HG02943 (cell line): ENCODE data around the gene FGF12.

ENCODE experiments used
- ATAC-seq: cut with Tn5 transposase; IDR thresholded peaks from one replicate; pipeline ENCODE4 v1.9.1; 2021; ENCODE audit warnings: mild to moderate bottlenecking, low read depth, moderate library complexity; ENCODE audit not compliant: unreplicated experiment

FGF12 gene

DNA sequence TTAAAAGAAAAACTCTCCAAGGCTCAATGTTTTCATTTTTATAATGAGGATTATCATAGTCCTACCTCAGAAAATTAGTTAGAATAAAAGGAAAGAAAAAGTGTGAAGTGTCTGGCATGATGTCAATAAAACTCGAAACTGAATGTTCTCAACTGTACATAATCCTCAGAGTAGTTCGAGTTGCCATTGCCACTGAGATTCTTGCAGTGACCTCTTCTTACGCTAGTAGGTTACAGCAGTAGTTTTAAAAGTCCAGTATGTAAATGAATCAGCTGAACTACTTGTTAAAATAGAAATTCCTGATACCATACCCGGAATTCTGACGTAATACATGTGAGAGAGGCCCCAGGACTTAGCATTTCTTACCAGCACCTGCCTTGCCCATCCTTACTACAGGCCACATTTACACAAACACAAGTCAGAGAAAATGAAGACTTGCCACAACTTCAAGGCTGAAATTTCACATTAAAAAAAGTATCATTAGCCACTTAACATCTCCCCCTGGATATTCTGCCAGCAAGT lies 502.6 kb downstream of the FGF12 start:
- ATAC-seq: no peak

DNA sequence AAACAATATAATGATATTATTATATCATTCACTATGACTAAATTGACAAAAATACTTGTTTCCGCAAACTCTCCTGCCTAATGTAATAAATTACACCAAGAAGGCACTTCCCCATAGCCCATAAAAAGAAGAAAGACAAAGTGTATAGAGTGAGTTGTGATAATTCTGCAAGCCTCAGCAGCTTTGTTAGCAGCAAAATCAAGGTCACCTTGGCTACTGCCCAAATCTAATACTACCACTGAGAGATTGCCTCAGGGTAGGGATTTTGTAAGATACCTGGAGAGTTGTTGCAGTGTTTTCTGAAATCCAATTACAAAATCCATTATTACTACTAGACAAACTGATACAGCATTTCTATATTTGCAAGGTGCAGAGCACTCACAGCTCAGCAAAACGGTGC lies 503.5 kb downstream of the FGF12 start:
- no peak for ATAC-seq

GRCh38 chr3:192220915-192221314 lies 506.4 kb downstream of the FGF12 start:
- no peak for ATAC-seq

- no peak for ATAC-seq
Measured at GRCh38 chr3:192219926-192220325, 507.4 kb downstream of the FGF12 start.

- ATAC-seq: no peak
Measured at GRCh38 chr3:192216067-192216466, 511.3 kb downstream of the FGF12 start.

GRCh38 chr3:192212979-192213378 lies 514.4 kb downstream of the FGF12 start:
- ATAC-seq: no peak

- ATAC-seq: no peak
Measured at GRCh38 chr3:192212335-192212734, 515.0 kb downstream of the FGF12 start.

GRCh38 chr3:192207651-192208050 lies 519.7 kb downstream of the FGF12 start:
- no peak for ATAC-seq

GRCh38 chr3:192207239-192207638 lies 520.1 kb downstream of the FGF12 start:
- no peak for ATAC-seq

DNA sequence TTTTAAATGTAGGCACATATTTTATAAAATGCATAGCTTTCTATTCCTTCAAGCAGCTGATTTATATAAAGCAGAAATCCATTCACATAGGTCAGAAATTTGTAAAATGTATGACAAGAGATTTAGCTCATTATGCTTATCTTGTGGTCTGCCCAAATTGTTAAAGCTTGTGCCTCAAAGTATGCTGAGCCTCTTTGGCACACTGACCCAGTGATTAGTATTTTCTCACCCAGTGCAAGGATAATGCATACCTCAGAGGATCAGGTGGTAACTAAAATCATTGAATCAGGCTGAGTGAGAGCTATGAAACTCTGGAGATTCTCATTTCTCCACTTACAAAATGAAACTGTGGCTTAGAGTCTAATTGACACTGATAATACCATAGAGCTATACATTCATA lies 533.3 kb downstream of the FGF12 start:
- no peak for ATAC-seq

DNA sequence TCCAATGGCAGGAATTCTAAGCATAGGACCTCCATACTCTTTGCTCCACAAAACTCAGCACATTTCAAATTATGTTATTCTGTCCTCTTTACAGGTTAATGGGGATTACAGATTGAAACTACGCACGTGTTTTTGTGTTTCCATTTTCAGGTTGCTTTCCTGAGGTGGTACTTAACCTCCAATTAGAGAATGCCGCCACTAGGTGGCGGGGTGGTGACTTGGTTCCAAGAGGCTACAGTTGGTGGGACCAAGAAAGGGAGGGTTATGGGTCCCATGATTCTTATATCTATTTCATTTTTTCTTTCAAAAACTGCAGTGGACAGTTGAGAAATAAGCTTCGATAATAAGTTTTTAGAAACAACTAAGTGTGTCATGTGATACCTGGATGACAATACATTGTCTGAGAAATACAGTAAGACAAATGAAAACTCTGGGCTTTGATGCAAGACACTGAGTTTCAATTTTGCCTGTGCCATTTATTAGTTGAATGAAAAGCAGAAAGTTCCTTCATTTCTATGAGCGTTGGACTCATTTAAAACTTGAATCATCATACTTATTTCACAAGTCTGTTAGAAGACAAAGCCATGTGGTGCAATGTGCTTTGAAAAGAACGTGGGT lies 539.0 kb downstream of the FGF12 start:
- peak; percentile 87 for ATAC-seq

GRCh38 chr3:192187485-192188051 lies 539.8 kb downstream of the FGF12 start:
- no peak for ATAC-seq

GRCh38 chr3:192186498-192186897 lies 540.8 kb downstream of the FGF12 start:
- no peak for ATAC-seq

GRCh38 chr3:192186045-192186444 lies 541.3 kb downstream of the FGF12 start:
- no peak for ATAC-seq

DNA sequence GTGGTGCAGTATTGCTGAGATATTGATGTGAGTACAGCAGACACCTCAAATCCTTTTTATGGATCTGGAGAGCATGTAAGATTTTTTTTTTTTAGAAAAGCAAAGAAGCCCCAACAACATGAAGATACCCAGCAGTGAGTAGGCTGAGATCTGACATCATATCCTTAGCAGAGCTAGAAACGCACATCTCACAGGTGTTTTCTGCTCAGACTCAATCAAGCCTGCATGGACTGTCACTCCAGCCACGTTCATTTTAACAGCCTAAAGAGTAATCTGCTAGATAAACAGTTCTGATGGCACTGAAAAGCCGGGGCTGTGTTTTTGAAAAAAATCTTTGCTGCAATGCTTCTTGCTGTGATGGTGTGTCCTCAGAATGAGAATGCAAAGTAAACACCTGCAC lies 544.2 kb downstream of the FGF12 start:
- ATAC-seq: no peak

- ATAC-seq: no peak
Measured at GRCh38 chr3:192181151-192181550, 546.2 kb downstream of the FGF12 start.

- ATAC-seq: no peak
Measured at GRCh38 chr3:192177383-192177782, 550.0 kb downstream of the FGF12 start.

GRCh38 chr3:192174283-192174682 lies 553.1 kb downstream of the FGF12 start:
- ATAC-seq: no peak

GRCh38 chr3:192171213-192171612 lies 556.1 kb downstream of the FGF12 start:
- ATAC-seq: no peak

- ATAC-seq: no peak
Measured at GRCh38 chr3:192170659-192171058, 556.7 kb downstream of the FGF12 start.

- no peak for ATAC-seq
Measured at GRCh38 chr3:192170031-192170430, 557.3 kb downstream of the FGF12 start.

DNA sequence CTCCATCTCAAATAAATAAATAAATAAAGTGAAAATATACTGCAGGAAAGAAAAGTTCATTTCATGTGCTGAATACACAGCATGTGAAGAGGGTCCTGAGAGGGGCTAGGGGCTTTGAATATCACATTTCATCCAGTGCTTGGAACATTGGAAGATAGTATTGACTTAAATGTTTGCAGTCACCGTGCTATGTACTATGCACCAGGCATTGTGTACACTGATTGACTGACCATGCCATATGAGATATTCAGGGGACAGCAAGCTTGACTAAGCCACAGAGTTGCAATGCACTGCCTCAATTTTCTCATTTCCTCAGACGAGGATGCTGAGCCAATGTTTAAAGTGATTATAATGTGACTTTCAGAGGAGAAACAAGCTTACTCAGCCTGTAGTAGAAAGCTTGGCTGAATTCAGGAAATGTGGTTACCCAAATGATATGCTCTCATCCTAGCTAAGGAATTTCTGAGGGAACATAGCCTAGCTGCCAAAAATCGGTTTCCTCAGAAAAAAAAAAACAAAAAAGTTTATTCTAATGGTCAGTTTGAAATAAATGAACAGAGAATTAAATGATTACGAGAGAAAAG lies 557.9 kb downstream of the FGF12 start:
- no peak for ATAC-seq
